D341Med (cell line): ENCODE data around the gene LOC101059915.
"Not testable (repeated sequence)": the region's sequence is repeated elsewhere in the genome, so short reads cannot be mapped to it uniquely, and the experiment has no call there.

Source experiments
- DNase-seq: peaks from one replicate; pipeline ENCODE4 v3.0.0; 2012; ENCODE audit warnings: low spot score

The LOC101059915 gene

DNA sequence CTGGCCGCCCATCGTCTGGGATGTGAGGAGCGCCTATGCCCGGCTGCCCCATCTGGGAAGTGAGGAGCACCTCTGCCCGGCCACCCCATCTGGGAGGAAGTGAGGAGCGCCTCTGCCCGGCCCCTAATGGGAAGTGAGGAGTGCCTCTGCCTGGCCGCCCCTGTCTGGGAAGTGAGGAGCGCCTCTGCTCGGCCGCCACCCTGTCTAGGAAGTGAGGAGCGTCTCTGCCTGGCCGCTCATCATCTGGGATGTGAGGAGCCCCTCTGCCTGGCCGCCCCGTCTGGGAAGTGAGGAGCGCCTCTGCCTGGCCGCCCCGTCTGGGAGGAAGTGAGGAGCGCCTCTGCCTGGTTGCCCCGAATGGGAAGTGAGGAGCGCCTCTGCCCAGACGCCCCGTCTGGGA lies 8.3 kb downstream of the LOC101059915 start:
- not testable (repeated sequence) for DNase-seq

DNA sequence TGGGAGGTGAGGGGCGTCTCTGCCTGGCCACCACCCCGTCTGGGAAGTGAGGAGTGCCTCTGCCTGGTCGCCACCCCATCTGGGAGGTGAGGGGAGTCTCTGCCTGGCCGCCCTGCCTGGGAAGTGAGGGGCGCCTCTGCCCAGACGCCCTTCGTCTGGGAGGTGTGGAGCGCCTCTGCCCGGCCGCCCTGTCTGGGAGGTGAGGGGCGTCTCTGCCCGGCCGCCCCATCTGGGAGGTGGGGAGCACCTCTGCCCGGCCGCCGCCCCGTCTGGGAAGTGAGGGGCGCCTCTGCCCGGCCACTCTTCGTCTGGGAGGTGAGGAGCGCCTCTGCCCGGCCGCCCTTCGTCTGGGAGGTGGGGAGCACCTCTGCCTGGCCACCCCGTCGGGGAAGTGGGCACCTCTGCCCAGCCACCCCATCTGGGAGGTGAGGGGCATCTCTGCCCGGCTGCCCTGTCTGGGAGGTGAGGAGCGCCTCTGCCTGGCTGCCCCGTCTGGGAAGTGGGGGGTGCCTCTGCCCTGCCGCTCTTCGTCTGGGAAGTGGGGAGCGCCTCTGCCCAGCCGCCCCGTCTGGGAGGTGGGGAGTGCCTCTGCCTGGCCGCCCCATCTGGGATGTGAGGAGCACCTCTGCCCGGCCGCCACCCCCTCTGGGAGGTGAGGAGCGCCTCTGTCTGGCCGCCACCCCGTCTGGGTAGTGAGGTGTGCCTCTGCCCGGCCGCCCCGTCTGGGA lies 8.9 kb downstream of the LOC101059915 start:
- not testable (repeated sequence) for DNase-seq

- not testable (repeated sequence) for DNase-seq
These were observed 9.8 kb downstream of the LOC101059915 start for GRCh38 chrX:71677195-71677594.

DNA sequence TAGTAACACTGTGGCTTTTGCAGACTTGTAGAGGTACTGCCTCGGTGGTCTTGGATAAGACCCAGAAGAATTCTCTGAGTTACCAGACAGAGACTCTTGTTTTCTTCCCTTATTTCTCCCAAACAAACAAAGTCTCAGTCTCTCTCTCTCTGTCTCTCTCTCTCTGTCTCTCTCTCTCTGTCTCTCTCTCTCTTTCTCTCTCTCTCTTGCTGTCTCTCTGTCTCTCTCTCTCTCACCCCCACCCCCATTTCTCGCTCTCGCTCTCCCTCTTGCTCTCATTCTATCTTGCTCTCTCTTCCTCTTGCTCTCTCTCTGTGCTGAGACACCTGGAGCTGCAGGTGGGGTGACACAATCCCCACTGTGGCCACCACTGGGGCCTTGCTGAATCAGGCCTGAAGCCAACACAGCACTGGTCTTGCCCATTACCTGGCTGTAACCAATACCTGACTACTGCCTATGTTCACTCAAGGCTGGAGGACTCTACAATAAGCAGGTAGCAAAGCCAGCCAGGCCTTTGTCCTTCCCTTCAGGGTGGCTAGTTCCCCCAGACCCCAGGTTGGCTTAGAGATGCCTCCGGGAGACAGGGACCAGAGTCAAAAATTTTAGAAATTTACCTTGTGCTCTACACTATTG lies 12.3 kb downstream of the LOC101059915 start:
- no peak for DNase-seq

DNA sequence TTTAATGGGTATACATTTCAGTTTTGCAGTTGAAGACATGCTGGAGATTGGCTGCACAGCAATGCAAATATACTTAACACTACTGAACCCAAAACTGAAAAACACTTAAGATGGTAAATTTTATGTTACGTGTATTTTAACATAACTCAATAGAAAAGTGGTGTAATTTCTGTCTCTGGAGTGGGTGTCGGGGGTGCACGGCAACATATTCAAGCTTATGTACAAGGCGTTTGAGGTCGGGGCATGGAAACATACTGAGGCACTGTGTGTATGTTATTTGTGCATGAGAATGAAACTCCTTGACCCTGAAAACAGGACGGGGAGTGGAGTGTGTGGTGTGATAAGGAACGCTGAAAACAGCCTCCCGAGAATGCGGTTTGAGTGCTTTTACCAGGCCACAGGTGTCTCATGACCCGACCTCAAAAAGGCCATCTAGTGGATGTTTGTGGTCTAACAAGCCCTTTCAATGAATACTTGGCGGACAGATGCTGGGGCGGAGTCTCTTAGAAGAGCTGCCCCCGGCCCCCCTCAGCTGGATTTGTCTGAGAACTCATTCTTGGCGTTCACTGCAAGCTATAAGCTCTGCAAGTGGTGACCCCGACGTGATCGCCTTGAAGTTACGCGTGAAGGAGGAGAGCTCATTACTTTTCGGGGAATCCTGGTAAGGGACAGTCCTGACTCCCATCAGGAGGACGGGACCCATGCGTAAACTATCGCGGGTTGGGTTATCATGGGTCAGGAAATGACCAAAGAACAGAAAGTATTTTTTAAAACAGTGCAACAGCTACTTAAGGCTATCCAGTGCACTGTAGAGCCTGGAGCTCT lies 29.5 kb downstream of the LOC101059915 start:
- not testable (repeated sequence) for DNase-seq

- DNase-seq, result not testable (repeated sequence)
These were observed 30.3 kb downstream of the LOC101059915 start for GRCh38 chrX:71697466-71698298.

DNA sequence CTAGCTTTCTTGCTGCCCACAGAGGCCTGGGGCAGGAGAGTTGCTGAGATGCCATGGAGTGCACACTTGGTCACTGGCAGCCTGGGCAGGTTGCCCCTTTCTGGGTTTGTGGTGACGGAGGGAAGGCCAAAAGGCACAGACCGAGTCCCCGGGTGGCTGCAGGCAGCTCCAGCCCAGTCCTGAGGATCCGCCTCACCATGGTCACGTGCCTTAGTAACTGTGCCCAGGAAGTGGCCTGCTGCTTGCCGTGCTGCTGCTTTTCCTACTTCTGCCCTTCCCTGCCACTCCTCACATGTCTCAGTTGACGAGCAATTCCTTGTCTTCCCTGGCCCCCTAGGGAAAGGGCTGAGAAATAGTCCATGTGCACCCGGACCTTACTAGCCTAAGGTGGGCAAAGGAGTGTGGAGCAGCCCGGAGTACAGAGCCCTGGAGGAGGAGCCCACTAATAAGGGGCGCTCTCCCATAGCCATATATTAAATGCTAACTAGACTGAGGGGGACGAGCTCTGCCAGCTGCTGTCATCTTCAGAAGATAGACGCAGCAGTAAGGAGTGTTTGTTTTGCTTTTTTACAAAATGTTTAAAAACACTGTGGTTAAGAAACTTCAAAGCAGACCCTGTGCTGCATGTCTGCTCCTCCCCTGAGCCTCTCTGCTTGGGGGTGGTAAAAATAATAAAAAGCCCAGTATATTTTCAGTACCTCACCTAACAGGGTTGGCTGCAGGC lies 31.1 kb downstream of the LOC101059915 start:
- DNase-seq, result not testable (repeated sequence)

DNA sequence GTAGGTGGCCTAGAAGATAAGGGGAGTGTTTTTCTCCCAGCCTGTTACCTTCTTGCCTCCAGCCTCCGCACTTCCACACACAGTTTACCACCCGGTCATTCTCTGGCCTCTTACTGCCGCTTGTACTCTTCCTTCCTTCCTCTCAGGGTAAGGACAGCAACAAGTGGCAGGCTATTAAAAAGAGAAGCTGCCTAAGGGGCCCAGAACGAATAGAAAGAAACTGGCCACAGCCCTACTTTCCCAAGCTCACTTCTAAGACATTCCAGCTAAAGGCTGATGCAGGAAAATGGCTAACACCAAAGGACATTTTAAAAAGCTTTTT lies 31.6 kb downstream of the LOC101059915 start:
- DNase-seq, result not testable (repeated sequence)

GRCh38 chrX:71702853-71703252 lies 35.5 kb downstream of the LOC101059915 start:
- DNase-seq, result not testable (repeated sequence)

- DNase-seq, result not testable (repeated sequence)
These were observed 46.7 kb downstream of the LOC101059915 start for GRCh38 chrX:71714064-71714463.

- DNase-seq, result not testable (repeated sequence)
These were observed 48.2 kb downstream of the LOC101059915 start for GRCh38 chrX:71715551-71715950.

DNA sequence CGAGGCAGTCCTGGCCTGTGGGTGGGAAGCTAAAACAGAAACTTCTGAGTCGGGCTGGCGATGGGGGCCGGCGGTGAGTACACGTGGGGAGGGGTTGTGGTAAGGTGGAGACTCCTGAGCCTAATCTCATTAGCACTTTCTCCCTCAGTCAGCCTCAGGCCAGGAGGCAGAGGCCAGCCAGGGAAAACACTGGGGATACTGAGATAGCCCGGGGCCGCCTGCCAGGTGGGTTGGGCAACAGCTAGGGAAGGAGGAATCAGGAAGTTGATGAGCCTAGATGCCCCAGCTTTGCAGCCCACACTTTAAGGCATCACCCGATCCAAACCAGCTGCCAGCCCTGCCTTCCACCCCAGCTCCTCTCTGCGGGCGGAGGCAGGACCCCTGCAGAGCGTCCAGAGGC lies 49.0 kb downstream of the LOC101059915 start:
- not testable (repeated sequence) for DNase-seq

GRCh38 chrX:71718185-71718584 lies 50.8 kb downstream of the LOC101059915 start, which contains the start of gene CXorf49:
CXorf49 (minus strand) TSS chrX:71718285; CDS start chrX:71718151, 134 bp downstream.
- not testable (repeated sequence) for DNase-seq

DNA sequence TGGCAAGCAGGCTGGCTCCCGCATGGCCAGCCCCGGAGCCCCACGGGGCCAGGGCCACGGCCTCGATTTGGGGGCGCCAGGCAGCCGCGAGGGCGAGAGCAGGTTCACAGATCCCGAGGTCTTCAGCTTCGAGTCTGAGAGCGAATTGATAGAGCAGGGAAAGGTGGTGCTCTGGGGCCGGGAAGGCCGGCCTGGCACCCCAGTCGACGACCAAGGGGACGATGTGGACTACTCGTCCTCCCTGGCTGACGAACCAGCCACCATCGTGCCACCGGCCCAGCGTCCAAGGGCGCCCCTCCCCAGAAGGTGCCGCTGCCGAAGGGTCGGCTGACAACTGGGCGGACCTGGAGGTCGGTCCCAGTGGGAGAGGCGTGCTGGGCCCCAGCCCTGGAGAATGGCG lies 51.8 kb downstream of the LOC101059915 start:
- DNase-seq, result not testable (repeated sequence)

DNA sequence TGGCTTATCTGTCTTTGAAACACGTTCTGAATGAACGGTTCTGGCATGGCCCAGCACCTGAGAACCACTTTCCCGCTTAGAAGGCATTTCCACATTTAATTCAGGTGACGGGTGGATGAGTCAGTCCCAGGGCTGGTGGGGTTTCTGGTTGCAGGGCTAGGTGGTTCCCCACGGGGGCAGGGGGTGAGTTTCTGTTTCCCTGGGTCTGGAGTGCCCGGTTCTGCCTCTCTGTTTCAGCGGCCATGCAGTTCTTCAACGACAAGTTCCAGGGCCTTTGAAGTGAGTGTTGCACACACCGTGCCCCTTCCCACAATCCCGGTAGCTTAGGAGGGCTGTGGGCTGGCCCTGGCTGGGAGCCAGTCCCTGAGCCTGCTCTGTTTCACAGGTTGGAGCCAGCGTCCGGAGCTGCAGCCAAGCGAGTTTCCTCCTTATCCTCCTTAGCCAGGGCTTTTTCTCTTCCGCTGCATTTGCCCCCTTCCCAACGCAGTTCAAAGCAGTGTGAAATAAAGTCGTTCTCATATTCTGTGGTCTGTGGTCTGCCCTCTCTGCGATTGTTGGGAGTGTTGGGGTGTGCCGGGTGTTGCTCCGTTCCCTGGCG lies 53.0 kb downstream of the LOC101059915 start:
- not testable (repeated sequence) for DNase-seq
